ENCODE results near the gene IWS1. TPM values are rescaled to one million over a fixed set of nuclear protein-coding genes. Genes with fewer than 3 reads are reported as not detected.
A peak's percentile ranks its signal among the peaks of the same experiment; 100 is the strongest.
"Not testable (repeated sequence)": the region's sequence is repeated elsewhere in the genome, so short reads cannot be mapped to it uniquely, and the experiment has no call there.

IWS1 gene
- total RNA-seq, 2 donors from 2014 or later, result 31.0 to 35.4 TPM

DNA sequence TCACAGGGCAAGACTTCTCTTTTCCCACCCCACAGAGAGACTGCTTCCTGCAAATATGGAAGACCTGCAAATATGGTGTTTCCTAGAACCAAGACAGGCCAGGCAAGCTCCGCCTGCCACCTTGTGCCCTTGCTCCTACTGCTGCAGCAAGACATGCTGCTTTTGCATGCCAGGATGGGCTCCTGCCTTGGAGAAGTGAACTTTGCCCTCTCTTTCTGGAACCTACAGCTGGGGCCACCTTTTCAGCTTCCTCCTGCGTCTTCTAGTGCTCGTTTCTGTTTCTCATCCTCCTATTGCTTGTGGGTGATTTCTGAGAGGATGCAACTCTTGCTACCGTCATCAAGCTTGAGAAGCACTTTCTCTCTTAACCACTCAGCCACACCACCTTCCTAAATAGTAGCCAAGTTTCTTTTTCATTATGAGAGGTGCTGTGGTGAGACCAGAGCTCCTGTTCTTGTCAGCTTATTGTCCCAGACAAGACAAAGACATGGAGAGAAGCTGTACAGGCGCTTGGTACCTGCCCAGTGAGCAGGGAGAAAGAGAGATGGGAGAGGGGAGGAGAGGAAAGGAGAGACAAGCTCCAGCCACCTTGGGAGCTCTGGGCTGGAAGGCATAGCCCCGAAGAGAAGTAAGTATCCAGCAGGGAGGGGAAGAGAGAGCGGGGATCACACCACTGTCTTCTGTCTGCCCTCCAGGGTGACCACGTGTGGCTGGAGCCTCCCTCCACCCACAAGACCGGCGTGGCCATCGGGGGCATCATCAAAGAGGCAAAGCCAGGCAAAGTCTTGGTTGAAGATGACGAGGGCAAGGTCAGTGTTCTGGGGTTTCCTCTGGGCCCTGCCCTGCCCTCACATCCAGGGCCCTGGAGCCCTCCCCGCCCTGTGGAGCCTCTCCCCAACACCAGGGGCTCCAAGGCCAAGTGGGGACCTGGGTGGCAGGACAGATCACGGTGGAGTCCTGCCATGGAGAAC lies 37.5 kb upstream of the IWS1 start:
- intact Hi-C loops (cut with DNase I), result no loop called here
- DNase-seq (ENCODE audit: low spot score), result peak; percentile 50

DNA sequence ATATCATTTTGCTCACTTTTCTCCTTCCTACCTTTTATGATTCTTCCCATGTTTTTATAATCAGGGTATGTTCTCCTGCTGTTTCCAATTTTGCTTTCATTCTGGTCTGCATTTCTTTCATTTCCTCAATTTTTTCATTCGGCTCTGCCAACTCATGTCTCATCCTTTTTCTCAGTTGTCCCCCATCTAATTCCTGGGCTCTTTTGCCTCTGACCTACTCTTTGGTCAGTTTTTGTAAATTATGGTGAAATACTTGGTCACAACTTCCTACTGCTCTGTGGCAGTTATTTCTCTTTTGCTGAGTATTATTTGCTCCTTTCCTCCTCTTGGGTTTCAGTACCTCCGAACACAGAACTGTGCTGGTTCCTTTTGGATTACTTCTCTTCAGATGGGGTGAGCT lies 36.6 kb upstream of the IWS1 start:
- intact Hi-C loops (cut with DNase I), result no loop called here

DNA sequence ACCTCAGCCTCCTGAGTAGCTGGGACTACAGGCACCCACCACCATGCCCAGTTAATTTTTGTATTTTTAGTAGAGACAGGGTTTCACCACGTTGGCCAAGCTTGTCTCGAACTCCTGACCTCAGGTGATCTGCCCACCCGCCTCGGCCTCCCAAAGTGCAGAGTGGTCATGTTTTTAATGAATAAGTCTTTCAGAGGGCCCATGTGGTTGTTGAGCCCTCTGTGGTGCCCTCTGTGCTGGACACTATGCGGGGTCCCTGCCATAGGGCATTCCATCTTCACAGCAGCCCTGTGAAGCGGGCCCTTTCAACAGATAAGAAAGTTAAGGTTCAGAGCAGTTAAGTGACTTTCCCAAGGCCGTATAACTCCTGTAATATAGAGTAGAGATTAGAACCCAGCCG lies 35.1 kb upstream of the IWS1 start:
- peak; percentile 34 for DNase-seq (ENCODE audit: low spot score)
- intact Hi-C loops (cut with DNase I), result no loop called here

More for the DNA sequence above, 36.6 kb upstream of the IWS1 start:
- no peak for DNase-seq (ENCODE audit: low spot score)

DNA sequence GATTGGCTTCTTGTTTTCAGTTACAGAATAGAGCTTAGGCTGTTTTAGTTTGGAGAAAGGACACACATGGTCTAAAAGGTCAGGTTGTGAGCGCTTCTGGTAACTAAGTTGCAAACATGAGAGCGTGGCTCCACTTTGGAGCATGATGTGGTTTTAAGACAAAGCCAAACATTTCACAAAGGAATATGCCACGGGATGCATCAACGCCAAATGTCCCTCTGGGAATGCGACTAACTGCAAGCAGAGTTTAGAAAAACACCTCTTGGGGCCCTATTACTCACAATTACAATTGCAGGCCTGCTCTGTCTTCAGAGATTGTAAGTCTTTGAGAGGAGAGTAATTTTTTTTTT lies 34.6 kb upstream of the IWS1 start:
- intact Hi-C loops (cut with DNase I), result no loop called here
- no peak for DNase-seq (ENCODE audit: low spot score)

DNA sequence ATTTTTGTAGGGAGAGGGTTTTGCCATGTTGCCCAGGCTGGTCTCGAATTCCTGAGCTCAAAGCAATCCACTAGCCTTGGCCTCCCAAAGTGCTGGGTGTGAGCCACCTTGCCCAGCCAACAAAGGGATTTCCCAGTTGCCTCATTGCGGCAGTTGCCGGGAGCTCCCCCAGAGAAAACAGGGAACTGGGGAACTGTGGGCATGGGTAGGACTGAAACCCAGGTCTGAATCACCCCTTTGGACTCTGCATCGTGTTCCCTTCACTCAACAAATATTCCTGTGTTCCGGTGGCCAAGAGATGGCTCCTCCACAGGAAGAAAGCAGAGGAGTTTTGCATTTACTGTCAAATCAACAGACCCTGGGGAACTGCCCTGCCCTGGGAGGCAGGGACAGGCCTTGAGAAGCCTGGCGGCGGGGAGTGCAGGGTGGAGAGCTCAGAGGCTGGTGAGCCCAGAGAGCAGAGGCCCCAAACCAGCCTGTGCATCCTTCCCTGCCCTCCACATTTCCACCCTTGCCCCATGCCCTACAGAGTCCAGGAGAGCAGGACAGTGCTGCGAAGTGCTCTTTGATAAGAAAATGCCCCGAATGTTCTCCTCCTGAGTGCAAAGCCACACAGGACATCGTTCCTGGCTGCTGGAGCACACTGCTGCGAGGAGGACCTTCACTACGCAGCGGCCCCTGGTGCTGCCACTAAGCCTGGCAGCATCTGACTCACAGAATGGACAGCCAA lies 34.1 kb upstream of the IWS1 start:
- intact Hi-C loops (cut with DNase I), result no loop called here
- peak; percentile 75 for DNase-seq (ENCODE audit: low spot score)

DNA sequence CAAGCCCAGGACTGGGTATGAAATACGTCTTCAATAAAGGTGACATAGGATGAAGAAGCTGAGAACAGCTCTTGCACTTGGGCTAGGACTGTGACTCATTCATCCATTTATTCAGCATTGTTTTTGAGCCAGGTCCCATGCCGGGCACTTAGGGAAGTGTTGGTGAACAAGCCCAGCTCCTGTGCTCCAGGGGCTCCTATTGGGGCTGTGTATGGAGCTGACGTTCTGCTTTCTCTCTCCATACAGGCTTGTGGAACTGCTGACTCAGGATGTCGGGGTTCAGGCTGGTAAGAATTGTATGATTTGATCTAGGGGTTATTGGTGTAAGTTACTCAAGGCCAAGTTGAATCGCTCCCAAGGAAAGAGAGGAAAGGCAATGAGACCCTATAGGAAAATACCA lies 33.2 kb upstream of the IWS1 start:
- intact Hi-C loops (cut with DNase I), result no loop called here
- peak; percentile 18 for DNase-seq (ENCODE audit: low spot score)

DNA sequence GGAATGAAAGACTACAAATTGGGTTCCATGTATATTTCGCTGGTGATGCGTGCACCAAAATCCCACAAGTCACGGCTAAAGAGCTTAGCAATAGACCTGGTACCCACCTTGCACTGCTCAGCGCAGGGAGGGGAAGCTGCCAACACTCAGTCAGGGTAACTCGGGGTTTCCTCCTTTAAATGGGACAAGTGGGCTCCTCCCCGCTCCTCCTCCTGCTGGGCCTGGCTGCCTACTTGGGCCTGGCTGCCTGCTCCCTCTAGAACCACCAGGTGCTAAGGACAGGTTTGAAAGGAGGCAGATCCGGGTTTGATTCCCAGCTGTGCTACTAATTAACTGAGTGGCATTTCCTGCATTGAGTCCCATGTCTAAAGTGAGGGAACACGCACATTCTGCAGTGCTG lies 32.6 kb upstream of the IWS1 start:
- peak; percentile 44 for DNase-seq (ENCODE audit: low spot score)
- intact Hi-C loops (cut with DNase I), result no loop called here

DNA sequence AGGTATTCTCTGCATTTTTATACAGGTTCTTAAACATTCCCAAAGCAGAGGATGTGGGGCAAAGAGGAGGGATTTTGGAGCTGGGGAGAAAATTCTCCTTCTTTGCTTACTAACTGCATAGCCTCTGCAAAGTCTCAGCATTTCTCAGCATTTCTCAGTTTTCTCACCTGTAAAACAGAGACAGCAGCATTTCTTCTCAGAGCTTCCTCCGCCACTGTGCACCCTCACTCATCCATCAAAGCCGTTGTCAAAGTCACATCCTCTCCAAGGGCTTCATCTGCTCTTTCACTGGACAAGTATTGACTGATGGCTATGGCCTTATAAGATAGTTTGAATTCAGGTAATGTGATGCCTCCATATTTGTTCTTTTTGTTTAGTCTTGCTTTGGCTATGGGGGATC lies 26.6 kb upstream of the IWS1 start:
- DNase-seq (ENCODE audit: low spot score), result no peak
- intact Hi-C loops (cut with DNase I), result no loop called here

DNA sequence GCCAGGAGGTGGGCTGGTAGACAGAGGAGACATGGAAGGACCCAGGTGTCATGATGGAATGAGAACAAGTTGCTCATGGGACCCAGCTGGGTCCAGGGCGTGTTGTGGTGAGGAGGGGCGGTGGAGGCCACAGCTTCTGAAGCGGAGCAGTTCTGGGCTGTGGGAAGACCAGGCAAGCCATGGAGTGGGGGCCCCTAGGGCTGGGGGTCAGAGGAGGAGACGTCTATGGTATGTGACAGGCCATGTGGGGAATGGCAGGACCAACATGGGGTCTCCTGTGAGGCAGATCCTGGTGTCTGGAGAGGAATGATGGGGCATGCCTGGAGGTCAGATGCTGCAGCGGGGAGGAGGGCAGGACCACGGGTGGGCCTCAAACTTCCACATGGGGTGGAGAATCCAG lies 26.0 kb upstream of the IWS1 start:
- intact Hi-C loops (cut with DNase I), result no loop called here
- DNase-seq (ENCODE audit: low spot score), result peak; percentile 36

DNA sequence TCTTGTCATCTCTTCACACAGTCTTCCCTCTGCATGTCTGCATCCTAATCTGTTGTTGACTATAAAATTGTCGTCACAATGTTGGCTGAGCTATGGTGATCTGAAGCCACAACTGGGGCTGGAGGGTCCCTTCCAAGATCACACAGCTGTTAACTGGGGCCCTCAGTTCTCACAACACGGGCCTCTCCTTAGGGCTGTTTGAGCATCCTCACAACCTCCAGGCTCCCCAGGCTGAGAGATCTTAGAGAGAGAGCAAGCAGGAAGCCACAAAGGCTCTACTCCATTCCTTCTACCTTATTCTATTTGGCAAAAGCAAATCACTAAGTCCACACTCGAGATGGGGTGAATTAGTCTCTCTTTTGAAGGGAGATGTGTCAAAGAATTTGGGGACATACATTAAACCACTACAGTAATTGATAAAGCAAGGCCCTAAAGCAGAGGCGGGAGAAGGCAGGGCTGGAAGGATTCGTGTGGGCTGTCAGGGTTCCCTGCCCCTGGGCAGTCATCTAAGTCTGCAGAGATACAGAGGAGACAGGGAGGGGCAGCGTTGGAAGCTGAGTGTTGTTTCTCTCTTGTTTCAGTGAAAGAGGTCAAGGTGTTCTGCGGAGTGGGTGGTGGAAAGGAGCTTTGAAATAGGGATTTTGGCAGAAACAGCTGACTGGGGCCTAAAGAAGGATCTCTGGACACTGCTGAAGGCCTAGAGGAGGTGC lies 25.1 kb upstream of the IWS1 start:
- DNase-seq (ENCODE audit: low spot score), result peak; percentile 52
- intact Hi-C loops (cut with DNase I), result no loop called here

DNA sequence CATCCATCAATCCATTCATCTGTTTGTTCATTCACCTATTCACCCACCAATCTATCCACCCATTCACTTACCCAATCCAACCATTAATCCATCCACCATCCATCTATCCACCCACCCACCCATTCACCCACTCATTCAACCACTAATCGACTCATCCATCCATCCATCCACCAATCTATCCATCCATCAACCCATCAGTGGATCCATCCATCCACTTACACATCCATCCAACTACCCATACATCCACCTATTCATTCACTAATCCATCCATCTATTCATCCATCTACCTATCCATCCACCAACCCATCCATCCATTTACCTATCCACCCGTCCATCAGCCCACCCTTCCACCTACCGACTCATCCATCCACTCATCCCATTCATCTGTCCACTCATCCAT lies 20.5 kb upstream of the IWS1 start:
- intact Hi-C loops (cut with DNase I), result no loop called here
- DNase-seq (ENCODE audit: low spot score), result no peak

DNA sequence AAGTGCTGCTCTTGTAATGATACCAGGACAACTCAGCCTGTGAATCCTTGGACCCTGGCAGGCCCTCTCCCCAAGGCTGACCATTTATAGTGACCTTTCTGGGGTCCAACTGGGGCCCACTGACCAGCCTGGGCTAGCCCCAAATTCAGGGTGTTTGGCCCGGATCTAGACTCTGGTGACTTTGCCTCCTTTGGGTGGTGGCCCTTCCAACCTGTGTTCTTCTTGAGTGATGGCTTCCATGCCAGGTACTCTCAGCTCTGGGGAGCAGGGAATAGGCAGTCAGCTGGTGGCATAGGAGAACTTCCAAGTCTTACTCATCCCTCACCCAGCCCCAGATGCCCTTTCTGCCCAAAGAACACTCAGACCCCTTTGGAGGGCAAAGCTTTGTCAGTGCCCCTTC lies 19.5 kb upstream of the IWS1 start:
- intact Hi-C loops (cut with DNase I), result no loop called here
- DNase-seq (ENCODE audit: low spot score), result peak; percentile 60

DNA sequence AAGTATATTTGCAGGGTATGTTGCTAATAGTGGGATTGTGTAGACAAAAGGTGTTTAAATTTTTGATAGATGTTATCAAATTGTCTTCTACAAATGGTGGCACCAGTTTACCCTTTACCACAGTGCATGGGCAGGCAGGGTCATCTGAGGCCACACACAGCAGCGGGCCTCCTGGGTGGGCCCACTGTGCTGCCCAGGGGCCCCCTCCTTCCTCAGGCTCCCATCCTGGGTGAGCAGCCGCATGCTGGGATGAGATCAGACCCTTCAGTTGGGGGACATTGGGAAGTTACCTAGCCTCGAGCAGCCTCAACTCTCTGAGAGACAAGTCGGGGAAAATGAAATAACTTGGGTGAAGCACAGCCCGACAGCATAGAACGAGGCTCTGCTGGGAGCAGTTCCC lies 18.9 kb upstream of the IWS1 start:
- peak; percentile 25 for DNase-seq (ENCODE audit: low spot score)
- intact Hi-C loops (cut with DNase I), result no loop called here

DNA sequence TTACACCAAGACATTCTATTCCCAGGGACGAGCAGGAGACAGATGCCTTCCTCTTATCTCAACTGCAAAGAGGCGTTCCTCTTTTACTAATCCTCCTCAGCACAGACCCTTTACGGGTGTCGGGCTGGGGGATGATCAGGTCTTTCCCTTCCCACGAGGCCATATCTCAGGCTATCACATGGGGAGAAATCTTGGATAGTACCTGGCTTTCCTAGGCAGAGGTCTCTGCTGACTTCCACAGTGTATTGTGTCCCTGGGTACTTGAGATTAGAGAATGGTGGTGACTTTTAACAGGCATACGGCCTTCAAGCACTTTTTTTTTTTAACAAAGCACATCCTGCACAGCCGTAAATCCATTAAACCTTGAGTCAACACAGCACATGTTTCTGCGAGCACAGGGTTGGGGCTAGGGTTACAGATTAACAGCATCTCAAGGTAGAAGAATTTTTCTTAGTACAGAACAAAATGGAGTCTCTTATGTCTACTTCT lies 16.8 kb upstream of the IWS1 start:
- intact Hi-C loops (cut with DNase I); DNase-seq (ENCODE audit: low spot score): not testable (repeated sequence)

DNA sequence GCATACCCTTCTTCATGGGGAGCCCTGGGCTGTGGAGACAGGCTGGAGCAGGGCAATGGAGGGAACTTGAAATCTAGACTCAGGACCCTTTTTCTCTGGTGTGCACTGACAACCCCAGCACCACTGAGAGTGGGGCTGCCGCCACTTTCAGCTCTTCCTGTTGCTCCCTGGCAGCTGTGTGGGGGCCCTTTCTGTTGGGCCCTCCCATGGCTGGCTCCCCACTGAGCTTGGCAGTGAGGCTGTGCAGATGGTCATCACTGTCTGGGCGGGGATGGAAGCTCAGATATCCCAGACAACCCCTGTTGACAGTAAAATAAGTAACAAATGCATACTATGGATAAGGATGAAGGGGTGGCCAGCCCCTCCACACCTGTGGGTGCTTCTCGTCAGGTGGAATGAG lies 15.9 kb upstream of the IWS1 start:
- peak; percentile 69 for DNase-seq (ENCODE audit: low spot score)
- intact Hi-C loops (cut with DNase I), result no loop called here

DNA sequence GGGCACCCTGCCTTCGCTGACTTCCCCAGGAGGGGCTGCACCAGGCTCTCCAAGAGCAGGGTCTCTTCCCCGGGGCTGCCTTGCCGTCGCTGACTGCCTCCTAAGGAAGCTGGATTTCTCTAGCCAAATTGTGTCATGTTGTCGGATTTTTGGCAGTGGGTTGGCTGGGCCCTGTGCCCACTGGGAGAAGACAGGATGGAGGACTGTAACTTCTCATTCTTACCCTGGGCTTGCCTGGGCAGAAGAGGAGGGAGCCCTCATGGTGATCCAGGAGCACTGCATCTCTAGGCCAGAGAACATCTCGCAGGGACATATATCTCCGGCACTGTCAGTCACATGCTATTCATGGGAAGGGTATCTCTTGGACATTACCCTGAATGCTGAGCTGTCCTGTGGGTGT lies 15.5 kb upstream of the IWS1 start:
- intact Hi-C loops (cut with DNase I), result no loop called here
- peak; percentile 88 for DNase-seq (ENCODE audit: low spot score)

DNA sequence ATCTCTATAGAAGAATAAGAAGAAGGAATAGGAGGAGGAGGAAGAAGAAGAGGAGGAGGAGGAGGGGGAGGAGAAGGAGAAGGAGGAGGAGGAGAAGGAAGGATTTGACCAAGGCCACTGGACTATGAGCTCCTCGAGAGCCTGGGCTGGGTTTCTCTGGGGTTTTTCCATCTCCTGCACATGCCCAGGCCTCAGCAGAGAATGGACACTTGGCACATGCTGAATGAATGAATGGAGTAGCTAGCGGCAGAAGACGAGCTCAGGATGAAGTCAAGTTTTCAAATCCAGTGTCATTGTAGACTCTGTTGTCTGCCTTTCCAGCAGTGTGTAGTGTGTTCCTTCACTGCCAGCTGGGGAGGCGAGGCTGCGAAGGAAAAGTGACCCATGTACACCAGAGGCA lies 11.4 kb upstream of the IWS1 start:
- DNase-seq (ENCODE audit: low spot score), result no peak
- intact Hi-C loops (cut with DNase I), result no loop called here

DNA sequence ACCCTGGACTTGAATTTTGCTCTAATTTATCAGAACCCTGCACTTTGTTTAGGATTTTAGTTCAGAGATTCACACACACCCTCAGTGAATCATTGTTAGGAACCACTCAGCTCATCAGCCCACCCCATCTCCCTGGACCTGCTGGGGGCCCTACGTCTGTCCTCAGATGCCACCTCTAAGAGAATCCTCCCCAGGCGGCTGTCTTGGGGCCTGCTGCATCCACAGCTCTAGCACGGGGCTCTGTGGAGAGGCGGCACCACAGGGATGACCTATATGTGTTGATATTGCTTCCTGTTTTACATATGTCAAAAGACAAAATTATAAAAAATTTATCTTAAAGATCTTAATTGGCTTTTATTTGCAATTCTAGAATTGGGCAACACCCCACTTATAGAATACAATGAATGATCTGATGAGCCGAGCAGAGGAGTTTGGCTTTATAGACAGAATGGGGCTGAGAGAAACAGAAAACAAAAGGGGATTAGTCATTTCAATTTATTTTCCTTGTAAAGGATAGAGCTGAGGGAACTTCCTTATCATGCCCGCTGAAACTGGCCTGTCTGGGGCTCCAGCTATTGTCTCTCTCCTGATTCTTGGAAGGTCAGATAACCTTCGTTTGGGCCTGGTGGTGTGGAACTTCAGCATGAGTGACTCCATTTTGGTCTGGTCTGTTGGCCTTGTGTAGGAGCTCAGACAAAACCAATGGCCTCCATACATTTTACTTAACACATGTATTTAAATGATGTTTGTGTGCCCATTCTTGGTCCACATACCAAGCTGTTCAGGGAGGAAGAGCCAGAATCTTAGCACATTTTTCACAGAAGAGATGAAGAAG lies 10.6 kb upstream of the IWS1 start:
- DNase-seq (ENCODE audit: low spot score), result peak; percentile 6
- intact Hi-C loops (cut with DNase I), result no loop called here

DNA sequence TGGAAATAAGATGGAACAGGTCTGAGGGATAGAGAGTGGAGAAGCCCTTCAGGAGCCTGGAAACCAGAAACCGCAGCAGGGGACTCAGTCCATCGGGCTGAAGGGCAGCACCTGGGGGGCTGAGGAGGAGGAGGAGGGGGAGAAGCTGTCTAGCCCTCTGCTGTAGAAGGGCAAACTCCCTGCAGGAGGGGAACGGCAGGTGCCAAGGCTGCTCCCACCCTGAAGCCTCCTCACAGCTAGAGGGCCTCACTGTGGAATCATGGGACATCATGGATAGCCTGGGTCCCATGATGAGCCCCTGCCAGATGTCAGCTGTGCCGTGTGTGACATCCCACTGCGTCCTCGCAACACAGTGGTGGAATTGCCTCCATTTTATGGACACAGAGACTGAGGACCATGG lies 9.6 kb upstream of the IWS1 start:
- no peak for DNase-seq (ENCODE audit: low spot score)
- intact Hi-C loops (cut with DNase I), result no loop called here
